PC-3 (cell line): ENCODE measurements around the gene FOXK1.

Experiments
- CTCF ChIP-seq: fragments of 300-600 bp; sonication (generic); conservative IDR thresholded peaks from 2 replicates; pipeline ENCODE4 v1.5.1; 2017; ENCODE audit warnings: antibody characterized with exemption, low read depth, mild to moderate bottlenecking, low read length
- EZH2phosphoT487 ChIP-seq: fragments of 300-600 bp; sonication (generic); IDR thresholded peaks from 2 replicates; pipeline ENCODE4 v1.6.1; 2018; ENCODE audit warnings: mild to moderate bottlenecking, antibody characterized with exemption, low read length, borderline replicate concordance

- TF ChIP-seq EZH2phosphoT487, result no peak
- TF ChIP-seq CTCF, result no peak
Observed at GRCh38 chr7:4768597-4769569, 86.8 kb downstream of the FOXK1 start.
